ENCODE results near the gene EGFL6.
"Not testable (repeated sequence)": the region's sequence is repeated elsewhere in the genome, so short reads cannot be mapped to it uniquely, and the experiment has no call there.

EGFL6 gene

GRCh38 chrX:13597874-13598273, 28.5 kb downstream of the EGFL6 start:
- H3K27me3 ChIP-seq (ENCODE audit: control insufficient read depth, insufficient read depth, low read length), result no peaks in the 10 kb centered on the region
- H3K9me3 ChIP-seq (ENCODE audit: control insufficient read depth, insufficient read depth, low read length), result no peaks in the 10 kb centered on the region
- no peaks in the 10 kb centered on the region for H3K36me3 ChIP-seq (ENCODE audit: control insufficient read depth, insufficient read depth, low read length)
- no peak overlapping the region for H3K4me3 ChIP-seq (ENCODE audit: low read depth, low read length)
- no peaks in the 10 kb centered on the region for H3K4me1 ChIP-seq (ENCODE audit: control insufficient read depth, insufficient read depth, low read length)
- H3K9ac ChIP-seq (ENCODE audit: low read depth, low read length), result no peak overlapping the region

DNA sequence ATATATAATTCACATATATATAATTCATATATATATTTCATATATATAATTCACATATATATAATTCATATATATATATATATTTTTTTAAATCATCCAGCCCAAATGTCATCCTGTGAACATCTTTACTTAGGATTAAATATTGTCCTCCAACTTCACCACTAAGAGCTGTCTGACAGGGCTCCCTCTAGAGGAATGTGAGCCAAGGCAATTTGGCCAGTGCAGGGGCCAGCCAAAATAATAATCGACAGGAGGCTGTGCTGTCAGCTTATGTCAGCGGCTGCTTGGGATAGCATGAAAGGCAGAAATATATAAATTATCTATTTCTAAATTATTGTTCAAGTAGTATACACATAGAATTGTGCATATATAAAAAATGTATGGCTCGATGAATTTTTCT, 29.5 kb downstream of the EGFL6 start:
- no peak overlapping the region for H3K4me3 ChIP-seq (ENCODE audit: low read depth, low read length)
- no peak overlapping the region for H3K9ac ChIP-seq (ENCODE audit: low read depth, low read length)
- no peaks in the 10 kb centered on the region for H3K36me3 ChIP-seq (ENCODE audit: control insufficient read depth, insufficient read depth, low read length)
- no peaks in the 10 kb centered on the region for H3K9me3 ChIP-seq (ENCODE audit: control insufficient read depth, insufficient read depth, low read length)
- no peaks in the 10 kb centered on the region for H3K4me1 ChIP-seq (ENCODE audit: control insufficient read depth, insufficient read depth, low read length)
- H3K27me3 ChIP-seq (ENCODE audit: control insufficient read depth, insufficient read depth, low read length), result no peaks in the 10 kb centered on the region

- H3K4me3 ChIP-seq (ENCODE audit: low read depth, low read length), result no peak overlapping the region
- H3K27me3 ChIP-seq (ENCODE audit: control insufficient read depth, insufficient read depth, low read length), result no peaks in the 10 kb centered on the region
- no peak overlapping the region for H3K9ac ChIP-seq (ENCODE audit: low read depth, low read length)
- no peaks in the 10 kb centered on the region for H3K36me3 ChIP-seq (ENCODE audit: control insufficient read depth, insufficient read depth, low read length)
- H3K9me3 ChIP-seq (ENCODE audit: control insufficient read depth, insufficient read depth, low read length), result no peaks in the 10 kb centered on the region
- no peaks in the 10 kb centered on the region for H3K4me1 ChIP-seq (ENCODE audit: control insufficient read depth, insufficient read depth, low read length)
Observed at GRCh38 chrX:13599491-13599890, 30.1 kb downstream of the EGFL6 start.

DNA sequence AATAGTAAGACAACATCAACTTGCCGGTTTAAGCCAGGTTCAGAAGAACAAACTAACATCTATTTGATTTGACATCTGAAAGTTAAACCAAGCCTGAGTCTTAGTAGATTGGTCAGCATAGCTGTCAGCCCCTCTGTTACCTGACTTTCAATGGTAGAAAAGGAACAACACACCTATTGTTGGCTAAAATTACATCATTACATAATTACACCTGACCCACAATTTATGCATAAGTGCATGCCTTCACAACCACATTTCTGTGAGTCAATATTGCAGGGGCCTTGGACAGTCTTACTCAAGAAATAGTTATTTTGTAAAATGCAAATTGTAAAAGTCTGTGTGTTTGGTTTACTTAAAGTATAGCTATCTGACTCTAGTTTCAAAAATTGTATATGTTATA, 36.2 kb downstream of the EGFL6 start:
- Histone ChIP-seq H3K9me3 (ENCODE audit: control insufficient read depth, insufficient read depth, low read length) (no peaks in the 10 kb centered on the region), H3K27me3 (ENCODE audit: control insufficient read depth, insufficient read depth, low read length) (no peaks in the 10 kb centered on the region), H3K9ac (ENCODE audit: low read depth, low read length) (no peak overlapping the region)

GRCh38 chrX:13607331-13607995, 38.1 kb downstream of the EGFL6 start:
- H3K9me3 ChIP-seq (ENCODE audit: control insufficient read depth, insufficient read depth, low read length), result no peaks in the 10 kb centered on the region
- H3K4me1 ChIP-seq (ENCODE audit: control insufficient read depth, insufficient read depth, low read length), result peaks cover 6% of the 10 kb centered on the region
- H3K36me3 ChIP-seq (ENCODE audit: control insufficient read depth, insufficient read depth, low read length), result no peaks in the 10 kb centered on the region
- H3K9ac ChIP-seq (ENCODE audit: low read depth, low read length), result no peak overlapping the region
- no peak overlapping the region for H3K4me3 ChIP-seq (ENCODE audit: low read depth, low read length)
- no peaks in the 10 kb centered on the region for H3K27me3 ChIP-seq (ENCODE audit: control insufficient read depth, insufficient read depth, low read length)

More for the DNA sequence above, 36.2 kb downstream of the EGFL6 start:
- H3K4me1 ChIP-seq (ENCODE audit: control insufficient read depth, insufficient read depth, low read length), result peaks cover 6% of the 10 kb centered on the region
- no peaks in the 10 kb centered on the region for H3K36me3 ChIP-seq (ENCODE audit: control insufficient read depth, insufficient read depth, low read length)
- H3K4me3 ChIP-seq (ENCODE audit: low read depth, low read length), result no peak overlapping the region

DNA sequence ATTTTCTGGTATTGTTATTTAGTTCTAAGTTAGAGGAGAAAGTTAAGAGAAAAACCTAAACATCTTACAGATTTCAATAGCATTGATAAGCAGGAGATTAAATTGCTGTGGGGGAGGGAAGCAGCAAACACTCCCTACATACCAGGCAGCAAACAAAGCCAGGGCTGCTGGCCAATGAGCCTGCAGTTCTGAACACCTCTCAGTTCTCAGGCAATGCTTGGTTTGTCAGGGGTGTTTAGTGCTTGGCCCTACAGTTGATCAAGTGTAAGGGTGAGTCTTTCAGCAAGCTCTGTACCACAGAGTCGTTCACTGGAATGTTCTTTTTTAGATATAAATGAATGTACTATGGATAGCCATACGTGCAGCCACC, 38.6 kb downstream of the EGFL6 start:
- no peaks in the 10 kb centered on the region for H3K36me3 ChIP-seq (ENCODE audit: control insufficient read depth, insufficient read depth, low read length)
- H3K9me3 ChIP-seq (ENCODE audit: control insufficient read depth, insufficient read depth, low read length), result no peaks in the 10 kb centered on the region
- H3K9ac ChIP-seq (ENCODE audit: low read depth, low read length), result no peak overlapping the region
- H3K4me3 ChIP-seq (ENCODE audit: low read depth, low read length), result no peak overlapping the region
- H3K27me3 ChIP-seq (ENCODE audit: control insufficient read depth, insufficient read depth, low read length), result no peaks in the 10 kb centered on the region
- peaks cover 6% of the 10 kb centered on the region for H3K4me1 ChIP-seq (ENCODE audit: control insufficient read depth, insufficient read depth, low read length)

GRCh38 chrX:13614154-13614553, 44.8 kb downstream of the EGFL6 start:
- no peaks in the 10 kb centered on the region for H3K36me3 ChIP-seq (ENCODE audit: control insufficient read depth, insufficient read depth, low read length)
- H3K4me3 ChIP-seq (ENCODE audit: low read depth, low read length), result no peak overlapping the region
- H3K9ac ChIP-seq (ENCODE audit: low read depth, low read length), result no peak overlapping the region
- H3K4me1 ChIP-seq (ENCODE audit: control insufficient read depth, insufficient read depth, low read length), result no peaks in the 10 kb centered on the region
- no peaks in the 10 kb centered on the region for H3K27me3 ChIP-seq (ENCODE audit: control insufficient read depth, insufficient read depth, low read length)
- H3K9me3 ChIP-seq (ENCODE audit: control insufficient read depth, insufficient read depth, low read length), result no peaks in the 10 kb centered on the region

GRCh38 chrX:13620207-13620606, 50.8 kb downstream of the EGFL6 start:
- Histone ChIP-seq H3K9ac (ENCODE audit: low read depth, low read length) (no peak overlapping the region), H3K36me3 (ENCODE audit: control insufficient read depth, insufficient read depth, low read length) (no peaks in the 10 kb centered on the region), H3K9me3 (ENCODE audit: control insufficient read depth, insufficient read depth, low read length) (no peaks in the 10 kb centered on the region), H3K27me3 (ENCODE audit: control insufficient read depth, insufficient read depth, low read length) (no peaks in the 10 kb centered on the region), H3K4me1 (ENCODE audit: control insufficient read depth, insufficient read depth, low read length) (peaks cover 16% of the 10 kb centered on the region), H3K4me3 (ENCODE audit: low read depth, low read length) (no peak overlapping the region)

GRCh38 chrX:13622401-13622964, 53.1 kb downstream of the EGFL6 start:
- no peaks in the 10 kb centered on the region for H3K9me3 ChIP-seq (ENCODE audit: control insufficient read depth, insufficient read depth, low read length)
- H3K9ac ChIP-seq (ENCODE audit: low read depth, low read length), result no peak overlapping the region
- no peaks in the 10 kb centered on the region for H3K36me3 ChIP-seq (ENCODE audit: control insufficient read depth, insufficient read depth, low read length)
- H3K4me3 ChIP-seq (ENCODE audit: low read depth, low read length), result no peak overlapping the region
- no peaks in the 10 kb centered on the region for H3K27me3 ChIP-seq (ENCODE audit: control insufficient read depth, insufficient read depth, low read length)
- H3K4me1 ChIP-seq (ENCODE audit: control insufficient read depth, insufficient read depth, low read length), result peaks cover 16% of the 10 kb centered on the region

DNA sequence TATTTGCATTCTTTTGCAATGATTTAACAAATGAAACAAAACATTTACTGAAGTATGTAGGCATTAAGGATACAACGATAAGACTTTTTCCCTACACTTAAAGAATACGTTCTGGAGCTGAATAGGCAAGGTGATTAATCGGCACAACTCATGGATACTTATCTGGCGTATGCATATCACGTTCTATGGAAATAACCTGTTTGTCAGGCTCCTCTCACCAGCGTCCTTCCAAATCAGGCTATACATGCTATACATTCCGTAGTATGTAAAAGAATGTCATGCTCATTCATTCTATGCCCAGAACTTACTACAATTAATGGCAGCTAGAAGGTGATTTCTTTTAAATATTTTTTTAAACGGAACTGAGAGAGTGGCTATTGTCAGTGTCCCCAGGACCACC, 57.9 kb downstream of the EGFL6 start:
- Histone ChIP-seq H3K27me3 (ENCODE audit: control insufficient read depth, insufficient read depth, low read length) (no peaks in the 10 kb centered on the region), H3K9ac (ENCODE audit: low read depth, low read length) (no peak overlapping the region), H3K4me3 (ENCODE audit: low read depth, low read length) (no peak overlapping the region), H3K9me3 (ENCODE audit: control insufficient read depth, insufficient read depth, low read length) (no peaks in the 10 kb centered on the region), H3K4me1 (ENCODE audit: control insufficient read depth, insufficient read depth, low read length) (no peaks in the 10 kb centered on the region), H3K36me3 (ENCODE audit: control insufficient read depth, insufficient read depth, low read length) (no peaks in the 10 kb centered on the region)

- peaks cover 14% of the 10 kb centered on the region for H3K9me3 ChIP-seq (ENCODE audit: control insufficient read depth, insufficient read depth, low read length)
- H3K27me3 ChIP-seq (ENCODE audit: control insufficient read depth, insufficient read depth, low read length); H3K36me3 ChIP-seq (ENCODE audit: control insufficient read depth, insufficient read depth, low read length); H3K4me3 ChIP-seq (ENCODE audit: low read depth, low read length); H3K4me1 ChIP-seq (ENCODE audit: control insufficient read depth, insufficient read depth, low read length); H3K9ac ChIP-seq (ENCODE audit: low read depth, low read length): not testable (repeated sequence)
Observed at GRCh38 chrX:13637224-13637623, 67.8 kb downstream of the EGFL6 start.

DNA sequence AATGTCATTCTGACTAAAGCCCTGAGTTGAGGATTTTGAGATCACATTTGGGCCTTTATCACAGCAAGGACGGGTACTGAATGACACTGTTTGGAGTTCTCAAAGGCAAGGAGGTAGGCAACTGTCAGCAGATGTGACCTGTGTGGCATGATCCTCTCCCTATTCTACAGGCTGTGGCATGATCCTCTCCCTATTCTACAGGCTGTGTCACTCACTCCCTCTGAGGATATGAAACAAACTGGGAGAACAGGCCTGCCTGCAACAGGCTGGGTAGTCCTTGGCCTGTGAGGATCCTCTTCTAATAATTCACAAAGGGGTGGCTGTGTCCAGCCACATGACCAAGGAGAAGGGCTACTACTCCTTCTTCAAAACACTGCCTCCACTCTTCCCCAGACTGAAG, 68.6 kb downstream of the EGFL6 start:
- Histone ChIP-seq H3K4me1 (ENCODE audit: control insufficient read depth, insufficient read depth, low read length) (no peaks in the 10 kb centered on the region), H3K4me3 (ENCODE audit: low read depth, low read length) (no peak overlapping the region), H3K36me3 (ENCODE audit: control insufficient read depth, insufficient read depth, low read length) (no peaks in the 10 kb centered on the region), H3K9ac (ENCODE audit: low read depth, low read length) (no peak overlapping the region), H3K27me3 (ENCODE audit: control insufficient read depth, insufficient read depth, low read length) (no peaks in the 10 kb centered on the region), H3K9me3 (ENCODE audit: control insufficient read depth, insufficient read depth, low read length) (peaks cover 14% of the 10 kb centered on the region)

Data from iPS-15b (cell line).